ENCODE data around the gene GALNT14. TPM values are rescaled to one million over a fixed set of nuclear protein-coding genes. Genes with fewer than 3 reads are reported as not detected.

Gene GALNT14
- total RNA-seq, 1 donor from 2014 or later, result 14.4 TPM

DNA sequence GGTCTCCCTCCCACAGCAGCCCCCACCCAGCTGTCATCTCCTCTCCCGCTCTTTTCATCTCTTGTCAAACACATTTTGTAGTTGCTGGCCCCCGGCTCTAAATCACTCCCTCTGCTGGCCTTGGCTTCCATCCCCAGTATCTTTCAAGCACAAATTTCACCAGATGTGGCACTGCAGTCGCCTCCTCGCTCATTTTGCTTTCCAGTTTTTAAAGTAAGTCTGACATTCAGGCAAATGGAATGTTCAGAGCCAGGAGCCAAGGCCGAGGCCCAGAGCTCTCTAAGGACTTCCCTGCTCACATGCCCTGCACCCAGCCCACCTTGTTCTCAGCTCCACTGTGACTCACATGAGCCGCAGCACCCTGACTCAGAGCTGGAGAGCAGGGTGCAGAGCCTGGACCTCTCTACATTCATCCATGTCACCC is 158.4 kb downstream of the GALNT14 start:
- Mint-ChIP-seq H3K9me3 (ENCODE audit: unreplicated experiment) (peaks cover 9% of the 10 kb centered on the region), H3K27me3 (ENCODE audit: unreplicated experiment) (peaks cover 6% of the 10 kb centered on the region), H3K36me3 (ENCODE audit: unreplicated experiment) (peaks cover 8% of the 10 kb centered on the region), H3K27ac (ENCODE audit: unreplicated experiment) (no peak overlapping the region), H3K4me3 (ENCODE audit: unreplicated experiment) (no peak overlapping the region), H3K4me1 (ENCODE audit: low read depth, unreplicated experiment) (peaks cover 2% of the 10 kb centered on the region)
- DNase-seq, result no peak
- TF ChIP-seq, protein P1, sequence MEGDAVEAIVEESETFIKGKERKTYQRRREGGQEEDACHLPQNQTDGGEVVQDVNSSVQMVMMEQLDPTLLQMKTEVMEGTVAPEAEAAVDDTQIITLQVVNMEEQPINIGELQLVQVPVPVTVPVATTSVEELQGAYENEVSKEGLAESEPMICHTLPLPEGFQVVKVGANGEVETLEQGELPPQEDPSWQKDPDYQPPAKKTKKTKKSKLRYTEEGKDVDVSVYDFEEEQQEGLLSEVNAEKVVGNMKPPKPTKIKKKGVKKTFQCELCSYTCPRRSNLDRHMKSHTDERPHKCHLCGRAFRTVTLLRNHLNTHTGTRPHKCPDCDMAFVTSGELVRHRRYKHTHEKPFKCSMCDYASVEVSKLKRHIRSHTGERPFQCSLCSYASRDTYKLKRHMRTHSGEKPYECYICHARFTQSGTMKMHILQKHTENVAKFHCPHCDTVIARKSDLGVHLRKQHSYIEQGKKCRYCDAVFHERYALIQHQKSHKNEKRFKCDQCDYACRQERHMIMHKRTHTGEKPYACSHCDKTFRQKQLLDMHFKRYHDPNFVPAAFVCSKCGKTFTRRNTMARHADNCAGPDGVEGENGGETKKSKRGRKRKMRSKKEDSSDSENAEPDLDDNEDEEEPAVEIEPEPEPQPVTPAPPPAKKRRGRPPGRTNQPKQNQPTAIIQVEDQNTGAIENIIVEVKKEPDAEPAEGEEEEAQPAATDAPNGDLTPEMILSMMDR (IDR thresholded peaks at IDR 0.05; ENCODE audit: partially characterized antibody, unreplicated experiment), result no peak

DNA sequence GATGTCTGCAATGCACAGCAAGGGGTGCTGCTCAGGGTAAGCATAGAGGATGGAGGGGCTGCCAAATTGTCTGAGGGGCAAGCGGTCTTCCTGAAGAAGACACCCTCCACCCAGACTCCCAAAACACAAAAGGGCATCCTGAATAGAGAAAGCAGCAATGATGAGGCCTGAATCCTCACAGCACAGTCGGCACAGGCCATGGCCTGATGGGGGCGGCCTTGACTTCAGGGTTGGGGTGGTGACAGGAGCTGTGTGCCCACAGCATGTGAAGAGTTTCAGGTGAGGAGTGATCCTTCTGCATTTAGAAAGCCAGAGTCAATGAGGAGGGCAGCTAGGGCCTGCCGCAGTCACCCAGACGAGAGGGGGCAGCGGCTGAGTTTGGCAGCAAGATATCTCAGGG is 159.4 kb downstream of the GALNT14 start:
- TF ChIP-seq, protein P1 (IDR thresholded peaks at IDR 0.05; ENCODE audit: partially characterized antibody, unreplicated experiment), result no peak
- DNase-seq, result no peak
- H3K9me3 Mint-ChIP-seq (ENCODE audit: unreplicated experiment), result peaks cover 8% of the 10 kb centered on the region
- H3K4me1 Mint-ChIP-seq (ENCODE audit: low read depth, unreplicated experiment), result peaks cover 2% of the 10 kb centered on the region
- no peak overlapping the region for H3K27ac Mint-ChIP-seq (ENCODE audit: unreplicated experiment)
- peaks cover 6% of the 10 kb centered on the region for H3K27me3 Mint-ChIP-seq (ENCODE audit: unreplicated experiment)
- H3K4me3 Mint-ChIP-seq (ENCODE audit: unreplicated experiment), result no peak overlapping the region
- H3K36me3 Mint-ChIP-seq (ENCODE audit: unreplicated experiment), result peaks cover 8% of the 10 kb centered on the region

DNA sequence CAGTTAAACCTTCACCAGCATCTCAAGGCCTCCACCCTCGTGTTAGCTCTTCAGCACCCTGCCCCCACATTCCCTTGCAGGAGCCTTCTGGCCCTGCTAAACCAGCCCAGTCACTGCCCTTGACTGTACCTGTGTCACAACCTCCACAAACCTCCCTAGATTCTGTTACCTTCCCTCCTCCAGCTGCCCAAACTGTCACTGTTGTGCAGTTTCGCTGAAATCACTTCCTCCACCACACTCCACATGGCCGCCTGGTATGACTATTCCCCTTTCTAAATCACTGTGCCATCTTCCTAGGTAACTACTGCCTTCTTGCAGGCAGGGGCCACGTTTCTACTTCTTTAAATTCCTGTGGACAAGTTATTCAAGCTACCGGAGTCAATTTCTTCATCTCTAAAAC is 160.2 kb downstream of the GALNT14 start:
- H3K9me3 Mint-ChIP-seq (ENCODE audit: unreplicated experiment), result peaks cover 8% of the 10 kb centered on the region
- TF ChIP-seq, protein P1 (IDR thresholded peaks at IDR 0.05; ENCODE audit: partially characterized antibody, unreplicated experiment), result no peak
- H3K36me3 Mint-ChIP-seq (ENCODE audit: unreplicated experiment), result peaks cover 8% of the 10 kb centered on the region
- peaks cover 6% of the 10 kb centered on the region for H3K27me3 Mint-ChIP-seq (ENCODE audit: unreplicated experiment)
- no peak for DNase-seq
- H3K4me1 Mint-ChIP-seq (ENCODE audit: low read depth, unreplicated experiment), result peaks cover 2% of the 10 kb centered on the region
- H3K4me3 Mint-ChIP-seq (ENCODE audit: unreplicated experiment), result no peak overlapping the region
- H3K27ac Mint-ChIP-seq (ENCODE audit: unreplicated experiment), result no peak overlapping the region

DNA sequence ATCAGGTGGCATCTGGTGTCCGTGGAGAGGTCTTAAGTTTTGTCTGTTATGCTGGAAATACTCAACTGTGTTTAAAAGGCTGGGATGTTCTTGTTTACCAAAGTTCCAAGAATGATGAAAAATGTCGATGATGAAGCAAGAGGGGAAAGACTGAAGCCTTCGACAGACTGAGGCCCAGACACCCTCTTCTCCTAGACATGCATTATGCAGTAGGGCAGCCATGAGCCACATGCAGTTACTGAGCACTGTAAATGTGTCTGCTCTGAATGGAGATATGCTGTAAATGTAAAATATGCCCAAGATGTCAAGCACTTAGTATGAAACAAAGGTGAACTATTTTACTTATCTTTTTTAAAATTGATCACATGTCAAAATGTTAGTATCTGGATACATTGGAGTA is 163.1 kb downstream of the GALNT14 start:
- TF ChIP-seq, protein P1 (IDR thresholded peaks at IDR 0.05; ENCODE audit: partially characterized antibody, unreplicated experiment), result no peak
- Mint-ChIP-seq H3K4me3 (ENCODE audit: unreplicated experiment) (no peak overlapping the region), H3K9me3 (ENCODE audit: unreplicated experiment) (peaks cover 8% of the 10 kb centered on the region), H3K27me3 (ENCODE audit: unreplicated experiment) (peaks cover 6% of the 10 kb centered on the region), H3K36me3 (ENCODE audit: unreplicated experiment) (peaks cover 8% of the 10 kb centered on the region), H3K4me1 (ENCODE audit: low read depth, unreplicated experiment) (peaks cover 2% of the 10 kb centered on the region), H3K27ac (ENCODE audit: unreplicated experiment) (no peak overlapping the region)
- DNase-seq, result no peak

DNA sequence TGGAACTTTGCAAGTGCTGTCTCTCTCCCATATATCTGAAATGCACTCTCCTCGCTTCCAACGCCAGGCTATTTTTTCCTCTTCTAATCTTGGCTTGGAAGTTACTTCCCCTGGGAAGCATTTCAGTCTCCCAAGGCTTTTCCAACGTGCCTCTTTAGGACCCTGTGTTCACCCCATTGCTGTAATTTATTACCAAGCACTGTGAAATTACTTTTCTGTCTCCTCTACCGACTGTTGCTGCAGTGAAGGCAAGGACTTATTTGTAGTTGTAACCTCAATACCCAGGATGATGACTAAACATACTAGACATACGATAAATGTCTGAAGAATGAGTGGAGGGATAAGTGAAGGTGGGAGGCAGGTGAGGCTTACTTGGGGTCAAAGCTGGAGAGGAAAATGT is 163.7 kb downstream of the GALNT14 start:
- TF ChIP-seq, protein P1 (IDR thresholded peaks at IDR 0.05; ENCODE audit: partially characterized antibody, unreplicated experiment), result no peak
- Mint-ChIP-seq H3K36me3 (ENCODE audit: unreplicated experiment) (peaks cover 8% of the 10 kb centered on the region), H3K4me1 (ENCODE audit: low read depth, unreplicated experiment) (peaks cover under 1% of the 10 kb centered on the region), H3K27ac (ENCODE audit: unreplicated experiment) (no peak overlapping the region), H3K4me3 (ENCODE audit: unreplicated experiment) (no peak overlapping the region), H3K9me3 (ENCODE audit: unreplicated experiment) (peaks cover 8% of the 10 kb centered on the region), H3K27me3 (ENCODE audit: unreplicated experiment) (peaks cover 6% of the 10 kb centered on the region)
- no peak for DNase-seq

Data from glutamatergic neuron (in vitro differentiated cells).